ENCODE measurements around the gene PALM3.
A peak's percentile ranks its signal among the peaks of the same experiment; 100 is the strongest.
"Not testable (repeated sequence)": the region's sequence is repeated elsewhere in the genome, so short reads cannot be mapped to it uniquely, and the experiment has no call there.

The PALM3 gene

GRCh38 chr19:14033946-14034345, 27.9 kb downstream of the PALM3 start:
- no peak for DNase-seq (ENCODE audit: low read depth in 2 of 3, low spot score in 2 of 3)

- DNase-seq (ENCODE audit: low read depth in 2 of 3, low spot score in 2 of 3) = peak; percentile 47 to 64 (median 56)
Observed at GRCh38 chr19:14031719-14032480, 30.0 kb downstream of the PALM3 start, which contains the start of gene IL27RA. Gene IL27RA, plus strand, starts transcription at chr19:14031762. Its CDS starts 111 bp downstream, at chr19:14031873.

GRCh38 chr19:14030997-14031718, 30.7 kb downstream of the PALM3 start:
- no peak for DNase-seq (ENCODE audit: low read depth in 2 of 3, low spot score in 2 of 3)

- no peak for DNase-seq (ENCODE audit: low read depth in 2 of 3, low spot score in 2 of 3)
Observed at GRCh38 chr19:14028901-14029300, 33.0 kb downstream of the PALM3 start.

- no peak for DNase-seq (ENCODE audit: low read depth in 2 of 3, low spot score in 2 of 3)
Observed at GRCh38 chr19:14027856-14028450, 33.9 kb downstream of the PALM3 start, which contains the start of gene RLN3. Gene RLN3, plus strand, starts transcription at chr19:14028148. Its CDS starts 57 bp downstream, at chr19:14028205.

GRCh38 chr19:14026652-14027192, 35.2 kb downstream of the PALM3 start:
- not testable (repeated sequence) for DNase-seq (ENCODE audit: low read depth in 2 of 3, low spot score in 2 of 3)

GRCh38 chr19:14023404-14024235, 38.3 kb downstream of the PALM3 start:
- DNase-seq (ENCODE audit: low read depth in 2 of 3, low spot score in 2 of 3) = no peak

- DNase-seq (ENCODE audit: low read depth in 2 of 3, low spot score in 2 of 3) = no peak
Observed at GRCh38 chr19:14022469-14022868, 39.4 kb downstream of the PALM3 start.

- no peak for DNase-seq (ENCODE audit: low read depth in 2 of 3, low spot score in 2 of 3)
Observed at GRCh38 chr19:14021474-14021873, 40.4 kb downstream of the PALM3 start.

GRCh38 chr19:14019739-14020138, 42.1 kb downstream of the PALM3 start:
- DNase-seq (ENCODE audit: low read depth in 2 of 3, low spot score in 2 of 3) = not testable (repeated sequence)

- no peak for DNase-seq (ENCODE audit: low read depth in 2 of 3, low spot score in 2 of 3)
Observed at GRCh38 chr19:14019100-14019499, 42.8 kb downstream of the PALM3 start.

GRCh38 chr19:14015524-14016035, 46.3 kb downstream of the PALM3 start:
- DNase-seq (ENCODE audit: low read depth in 2 of 3, low spot score in 2 of 3) = no peak

GRCh38 chr19:14012378-14012915, 49.4 kb downstream of the PALM3 start:
- DNase-seq (ENCODE audit: low read depth in 2 of 3, low spot score in 2 of 3) = no peak

- no peak for DNase-seq (ENCODE audit: low read depth in 2 of 3, low spot score in 2 of 3)
Observed at GRCh38 chr19:14006766-14007562, 54.9 kb downstream of the PALM3 start.

GRCh38 chr19:14006085-14006765, 55.7 kb downstream of the PALM3 start, which contains the start of gene RFX1:
Gene RFX1, minus strand, starts transcription at chr19:14006320. Its CDS starts 12,477 bp downstream, at chr19:13993843.
- DNase-seq (ENCODE audit: low read depth in 2 of 3, low spot score in 2 of 3) = peak; percentile 98 to 100 (median 100)

GRCh38 chr19:14005349-14006084, 56.4 kb downstream of the PALM3 start:
- peak; percentile 78 to 92 (median 84) for DNase-seq (ENCODE audit: low read depth in 2 of 3, low spot score in 2 of 3)

GRCh38 chr19:14004619-14005348, 57.1 kb downstream of the PALM3 start:
- no peak for DNase-seq (ENCODE audit: low read depth in 2 of 3, low spot score in 2 of 3)

Data from activated CD8-positive, alpha-beta memory T cell treated with anti-CD3 and anti-CD28 coated beads for 48 hours (primary cell).